IPS-18a (cell line): ENCODE measurements around the gene TNRC6B.
"Not testable (repeated sequence)": the region's sequence is repeated elsewhere in the genome, so short reads cannot be mapped to it uniquely, and the experiment has no call there.

Experiments used
- H3K27ac ChIP-seq: one replicate; pipeline ENCODE4 v1.5.1; 2013; ENCODE audit warnings: low read length
- H3K27me3 ChIP-seq: one replicate; pipeline ENCODE4 v1.6.1; 2013; ENCODE audit warnings: mild to moderate bottlenecking, low read length; ENCODE audit not compliant: control insufficient read depth, insufficient read depth
- H3K36me3 ChIP-seq: one replicate; pipeline ENCODE4 v1.6.1; 2013; ENCODE audit warnings: low read depth, low read length; ENCODE audit not compliant: control insufficient read depth
- H3K4me1 ChIP-seq: one replicate; pipeline ENCODE4 v1.6.1; 2013; ENCODE audit warnings: low read depth, low read length; ENCODE audit not compliant: control insufficient read depth
- H3K4me3 ChIP-seq: one replicate; pipeline ENCODE4 v1.5.1; 2013; ENCODE audit warnings: low read length
- H3K9ac ChIP-seq: one replicate; pipeline ENCODE4 v1.6.1; 2013; ENCODE audit warnings: mild to moderate bottlenecking, low read length, moderate library complexity
- H3K9me3 ChIP-seq: one replicate; pipeline ENCODE4 v1.6.1; 2013; ENCODE audit warnings: low read depth, low read length; ENCODE audit not compliant: control insufficient read depth

The TNRC6B gene, protein sequence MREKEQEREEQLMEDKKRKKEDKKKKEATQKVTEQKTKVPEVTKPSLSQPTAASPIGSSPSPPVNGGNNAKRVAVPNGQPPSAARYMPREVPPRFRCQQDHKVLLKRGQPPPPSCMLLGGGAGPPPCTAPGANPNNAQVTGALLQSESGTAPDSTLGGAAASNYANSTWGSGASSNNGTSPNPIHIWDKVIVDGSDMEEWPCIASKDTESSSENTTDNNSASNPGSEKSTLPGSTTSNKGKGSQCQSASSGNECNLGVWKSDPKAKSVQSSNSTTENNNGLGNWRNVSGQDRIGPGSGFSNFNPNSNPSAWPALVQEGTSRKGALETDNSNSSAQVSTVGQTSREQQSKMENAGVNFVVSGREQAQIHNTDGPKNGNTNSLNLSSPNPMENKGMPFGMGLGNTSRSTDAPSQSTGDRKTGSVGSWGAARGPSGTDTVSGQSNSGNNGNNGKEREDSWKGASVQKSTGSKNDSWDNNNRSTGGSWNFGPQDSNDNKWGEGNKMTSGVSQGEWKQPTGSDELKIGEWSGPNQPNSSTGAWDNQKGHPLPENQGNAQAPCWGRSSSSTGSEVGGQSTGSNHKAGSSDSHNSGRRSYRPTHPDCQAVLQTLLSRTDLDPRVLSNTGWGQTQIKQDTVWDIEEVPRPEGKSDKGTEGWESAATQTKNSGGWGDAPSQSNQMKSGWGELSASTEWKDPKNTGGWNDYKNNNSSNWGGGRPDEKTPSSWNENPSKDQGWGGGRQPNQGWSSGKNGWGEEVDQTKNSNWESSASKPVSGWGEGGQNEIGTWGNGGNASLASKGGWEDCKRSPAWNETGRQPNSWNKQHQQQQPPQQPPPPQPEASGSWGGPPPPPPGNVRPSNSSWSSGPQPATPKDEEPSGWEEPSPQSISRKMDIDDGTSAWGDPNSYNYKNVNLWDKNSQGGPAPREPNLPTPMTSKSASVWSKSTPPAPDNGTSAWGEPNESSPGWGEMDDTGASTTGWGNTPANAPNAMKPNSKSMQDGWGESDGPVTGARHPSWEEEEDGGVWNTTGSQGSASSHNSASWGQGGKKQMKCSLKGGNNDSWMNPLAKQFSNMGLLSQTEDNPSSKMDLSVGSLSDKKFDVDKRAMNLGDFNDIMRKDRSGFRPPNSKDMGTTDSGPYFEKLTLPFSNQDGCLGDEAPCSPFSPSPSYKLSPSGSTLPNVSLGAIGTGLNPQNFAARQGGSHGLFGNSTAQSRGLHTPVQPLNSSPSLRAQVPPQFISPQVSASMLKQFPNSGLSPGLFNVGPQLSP (N-terminal part only)

GRCh38 chr22:40177738-40178416, at the start of gene TNRC6B:
TNRC6B (plus strand) TSS chr22:40177925; CDS start chr22:40178136, 211 bp downstream.
- H3K27me3 ChIP-seq = no peaks in the 10 kb centered on the region
- H3K27ac ChIP-seq = peak within 1 kb of the TSS; percentile 100
- H3K9ac ChIP-seq = peak within 1 kb of the TSS; percentile 100
- H3K9me3 ChIP-seq = no peaks in the 10 kb centered on the region
- H3K36me3 ChIP-seq = no peaks in the 10 kb centered on the region
- H3K4me3 ChIP-seq = peak within 1 kb of the TSS; percentile 100
- H3K4me1 ChIP-seq = peaks cover 34% of the 10 kb centered on the region

GRCh38 chr22:40128989-40129388, 48.7 kb upstream of the TNRC6B start:
- H3K36me3 ChIP-seq = no peaks in the 10 kb centered on the region
- no peaks in the 10 kb centered on the region for H3K27me3 ChIP-seq
- H3K4me1 ChIP-seq = no peaks in the 10 kb centered on the region
- no peak overlapping the region for H3K4me3 ChIP-seq
- no peak overlapping the region for H3K9ac ChIP-seq
- no peak overlapping the region for H3K27ac ChIP-seq
- H3K9me3 ChIP-seq = no peaks in the 10 kb centered on the region

DNA sequence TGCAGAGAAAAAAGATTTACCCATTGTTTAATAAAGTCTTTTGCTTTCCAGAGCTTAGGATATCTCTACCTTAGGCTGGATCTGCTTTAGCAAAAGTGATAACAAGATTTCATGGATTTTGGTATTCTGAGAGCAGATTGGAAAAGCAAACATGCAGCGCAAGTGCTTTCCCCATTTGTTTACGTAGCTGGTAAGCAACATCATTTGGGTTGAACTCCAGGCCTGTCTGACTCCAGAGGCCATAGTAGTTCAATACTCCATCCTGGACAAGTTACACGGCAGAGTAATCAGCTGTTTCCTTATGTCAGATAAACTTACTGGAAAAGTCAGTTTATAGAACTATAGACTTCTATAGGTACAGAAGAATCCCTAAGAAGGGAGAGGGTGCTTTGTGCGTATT, 40.6 kb upstream of the TNRC6B start:
- no peaks in the 10 kb centered on the region for H3K27me3 ChIP-seq
- no peak overlapping the region for H3K9ac ChIP-seq
- H3K4me3 ChIP-seq = no peak overlapping the region
- no peaks in the 10 kb centered on the region for H3K36me3 ChIP-seq
- no peak overlapping the region for H3K27ac ChIP-seq
- H3K9me3 ChIP-seq = no peaks in the 10 kb centered on the region
- no peaks in the 10 kb centered on the region for H3K4me1 ChIP-seq

- Histone ChIP-seq H3K27me3 (no peaks in the 10 kb centered on the region), H3K36me3 (no peaks in the 10 kb centered on the region), H3K9ac (no peak overlapping the region), H3K4me1 (no peaks in the 10 kb centered on the region), H3K4me3 (no peak overlapping the region), H3K27ac (no peak overlapping the region), H3K9me3 (no peaks in the 10 kb centered on the region)
Measured at GRCh38 chr22:40138866-40139265, 38.9 kb upstream of the TNRC6B start.

DNA sequence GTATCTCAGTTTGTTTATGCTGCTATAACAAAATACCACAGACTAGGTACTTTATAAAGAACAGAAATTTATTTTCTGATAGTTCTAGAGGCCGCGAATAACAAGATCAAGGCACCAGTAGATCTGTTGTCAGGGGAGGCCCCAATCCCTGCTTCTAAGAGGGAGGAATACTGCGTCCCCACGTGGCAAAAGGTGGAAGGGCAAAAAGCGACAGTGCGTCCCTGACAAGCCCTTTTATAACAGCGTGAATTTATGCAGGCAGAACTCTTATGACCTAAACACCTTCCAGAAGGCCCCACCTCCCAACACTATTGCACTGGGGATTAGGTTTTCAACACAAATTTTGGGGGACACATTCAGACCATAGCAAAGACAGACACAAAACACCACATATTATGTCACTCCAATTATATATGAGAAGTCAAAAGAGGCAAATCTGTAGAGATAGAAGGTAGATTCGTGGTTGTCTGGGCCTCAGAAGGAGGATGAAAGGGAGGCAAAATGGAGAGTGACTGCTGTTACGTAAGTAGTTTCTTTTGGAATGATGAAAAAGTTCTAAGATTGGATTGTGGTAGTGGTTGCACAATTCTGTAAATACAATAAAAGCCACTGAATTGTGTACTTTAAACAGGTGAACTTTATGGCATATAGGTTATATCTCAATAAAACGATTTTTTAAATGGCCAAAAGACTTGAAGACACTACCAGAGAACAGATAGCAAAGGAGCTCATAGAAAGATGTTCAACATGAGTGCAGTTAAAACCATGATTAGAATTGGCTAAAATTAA, 30.1 kb upstream of the TNRC6B start:
- H3K9me3 ChIP-seq = no peaks in the 10 kb centered on the region
- H3K4me1 ChIP-seq = no peaks in the 10 kb centered on the region
- no peak overlapping the region for H3K27ac ChIP-seq
- H3K4me3 ChIP-seq = no peak overlapping the region
- H3K9ac ChIP-seq = no peak overlapping the region
- H3K36me3 ChIP-seq = no peaks in the 10 kb centered on the region
- no peaks in the 10 kb centered on the region for H3K27me3 ChIP-seq

DNA sequence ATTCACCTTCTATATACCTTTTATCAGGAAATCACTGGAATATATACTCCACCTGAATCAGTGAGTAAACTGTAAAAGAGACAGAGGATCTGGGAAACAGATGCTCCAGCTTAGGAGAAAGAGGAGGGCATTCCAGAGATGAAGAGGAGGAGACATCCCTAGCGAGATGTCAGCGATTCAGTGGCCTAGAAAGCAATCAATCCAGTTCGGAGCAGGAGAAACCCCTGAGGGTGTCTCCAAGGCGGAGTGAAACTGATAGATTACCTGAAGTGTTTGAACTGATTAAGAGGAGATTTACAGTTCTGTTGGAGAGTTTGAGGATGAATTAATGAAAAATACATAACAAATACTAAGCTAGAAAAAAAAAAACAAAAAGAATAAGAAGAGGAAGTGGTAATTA, 24.5 kb upstream of the TNRC6B start:
- Histone ChIP-seq H3K27ac (no peak overlapping the region), H3K9ac (no peak overlapping the region), H3K4me3 (no peak overlapping the region), H3K27me3 (no peaks in the 10 kb centered on the region), H3K36me3 (no peaks in the 10 kb centered on the region), H3K9me3 (no peaks in the 10 kb centered on the region), H3K4me1 (peaks cover 5% of the 10 kb centered on the region)

GRCh38 chr22:40153705-40154104, 24.0 kb upstream of the TNRC6B start:
- H3K4me3 ChIP-seq = no peak overlapping the region
- H3K9me3 ChIP-seq = no peaks in the 10 kb centered on the region
- no peak overlapping the region for H3K27ac ChIP-seq
- no peaks in the 10 kb centered on the region for H3K36me3 ChIP-seq
- H3K9ac ChIP-seq = no peak overlapping the region
- H3K4me1 ChIP-seq = peaks cover 5% of the 10 kb centered on the region
- no peaks in the 10 kb centered on the region for H3K27me3 ChIP-seq

DNA sequence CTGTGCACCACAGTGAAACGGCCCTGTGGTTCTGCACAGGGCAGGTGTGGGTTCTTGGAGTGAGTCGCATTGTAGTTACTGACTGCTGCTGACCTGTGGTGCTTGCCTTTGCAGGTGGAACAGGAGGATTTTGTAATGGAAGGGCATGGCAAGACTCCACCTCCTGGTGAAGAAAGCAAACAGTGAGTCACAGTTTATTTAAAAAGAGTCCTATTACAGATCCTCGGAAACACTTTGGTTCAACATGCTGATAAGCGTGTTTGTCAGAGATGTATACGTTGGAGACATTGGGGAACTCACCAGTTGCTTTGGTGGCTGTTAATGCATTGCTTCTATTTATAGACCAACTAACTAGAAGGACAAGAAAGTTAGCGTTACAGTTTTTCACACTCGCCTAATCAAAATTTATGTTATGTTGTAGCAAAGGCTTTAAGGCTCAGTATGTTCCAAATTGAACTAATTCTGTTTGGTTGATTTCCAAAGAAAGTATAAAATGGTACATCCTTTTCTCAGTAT, 21.7 kb upstream of the TNRC6B start:
- Histone ChIP-seq H3K9ac (no peak overlapping the region), H3K27me3 (no peaks in the 10 kb centered on the region), H3K4me3 (no peak overlapping the region), H3K9me3 (no peaks in the 10 kb centered on the region), H3K36me3 (no peaks in the 10 kb centered on the region), H3K4me1 (peaks cover 5% of the 10 kb centered on the region), H3K27ac (no peak overlapping the region)

DNA sequence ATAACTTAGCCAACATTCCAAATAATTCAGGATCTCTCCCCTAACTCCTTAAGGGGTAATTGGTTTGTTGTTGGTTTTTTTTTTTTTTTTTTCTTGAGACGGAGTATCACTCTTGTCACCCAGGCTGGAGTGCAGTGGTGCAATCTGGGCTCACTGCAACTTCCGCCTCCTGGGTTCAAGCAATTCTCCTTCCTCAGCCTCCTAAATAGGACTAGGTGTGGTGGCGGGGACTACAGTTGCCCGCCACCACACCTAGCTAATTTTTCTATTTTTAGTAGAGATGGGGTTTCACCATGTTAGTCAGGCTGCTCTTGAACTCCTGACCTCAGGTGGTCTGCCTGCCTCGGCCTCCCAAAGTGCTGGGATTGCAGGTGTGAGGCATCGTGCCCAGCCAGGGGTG, 21.0 kb upstream of the TNRC6B start:
- H3K27ac ChIP-seq, H3K36me3 ChIP-seq, H3K27me3 ChIP-seq, H3K4me1 ChIP-seq, H3K9me3 ChIP-seq, H3K9ac ChIP-seq, H3K4me3 ChIP-seq: not testable (repeated sequence)

GRCh38 chr22:40157330-40157945, 20.3 kb upstream of the TNRC6B start:
- Histone ChIP-seq H3K36me3 (no peaks in the 10 kb centered on the region), H3K4me1 (peaks cover 5% of the 10 kb centered on the region), H3K27ac (no peak overlapping the region)

More at GRCh38 chr22:40157330-40157945, 20.3 kb upstream of the TNRC6B start:
- Histone ChIP-seq H3K4me3 (no peak overlapping the region), H3K9me3 (no peaks in the 10 kb centered on the region), H3K27me3 (no peaks in the 10 kb centered on the region), H3K9ac (no peak overlapping the region)
